Measurements from ENCODE around the gene MOAP1.
A peak's percentile ranks its signal among the peaks of the same experiment; 100 is the strongest.
"Not testable (repeated sequence)": the region's sequence is repeated elsewhere in the genome, so short reads cannot be mapped to it uniquely, and the experiment has no call there.

Gene MOAP1, protein sequence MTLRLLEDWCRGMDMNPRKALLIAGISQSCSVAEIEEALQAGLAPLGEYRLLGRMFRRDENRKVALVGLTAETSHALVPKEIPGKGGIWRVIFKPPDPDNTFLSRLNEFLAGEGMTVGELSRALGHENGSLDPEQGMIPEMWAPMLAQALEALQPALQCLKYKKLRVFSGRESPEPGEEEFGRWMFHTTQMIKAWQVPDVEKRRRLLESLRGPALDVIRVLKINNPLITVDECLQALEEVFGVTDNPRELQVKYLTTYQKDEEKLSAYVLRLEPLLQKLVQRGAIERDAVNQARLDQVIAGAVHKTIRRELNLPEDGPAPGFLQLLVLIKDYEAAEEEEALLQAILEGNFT

DNA sequence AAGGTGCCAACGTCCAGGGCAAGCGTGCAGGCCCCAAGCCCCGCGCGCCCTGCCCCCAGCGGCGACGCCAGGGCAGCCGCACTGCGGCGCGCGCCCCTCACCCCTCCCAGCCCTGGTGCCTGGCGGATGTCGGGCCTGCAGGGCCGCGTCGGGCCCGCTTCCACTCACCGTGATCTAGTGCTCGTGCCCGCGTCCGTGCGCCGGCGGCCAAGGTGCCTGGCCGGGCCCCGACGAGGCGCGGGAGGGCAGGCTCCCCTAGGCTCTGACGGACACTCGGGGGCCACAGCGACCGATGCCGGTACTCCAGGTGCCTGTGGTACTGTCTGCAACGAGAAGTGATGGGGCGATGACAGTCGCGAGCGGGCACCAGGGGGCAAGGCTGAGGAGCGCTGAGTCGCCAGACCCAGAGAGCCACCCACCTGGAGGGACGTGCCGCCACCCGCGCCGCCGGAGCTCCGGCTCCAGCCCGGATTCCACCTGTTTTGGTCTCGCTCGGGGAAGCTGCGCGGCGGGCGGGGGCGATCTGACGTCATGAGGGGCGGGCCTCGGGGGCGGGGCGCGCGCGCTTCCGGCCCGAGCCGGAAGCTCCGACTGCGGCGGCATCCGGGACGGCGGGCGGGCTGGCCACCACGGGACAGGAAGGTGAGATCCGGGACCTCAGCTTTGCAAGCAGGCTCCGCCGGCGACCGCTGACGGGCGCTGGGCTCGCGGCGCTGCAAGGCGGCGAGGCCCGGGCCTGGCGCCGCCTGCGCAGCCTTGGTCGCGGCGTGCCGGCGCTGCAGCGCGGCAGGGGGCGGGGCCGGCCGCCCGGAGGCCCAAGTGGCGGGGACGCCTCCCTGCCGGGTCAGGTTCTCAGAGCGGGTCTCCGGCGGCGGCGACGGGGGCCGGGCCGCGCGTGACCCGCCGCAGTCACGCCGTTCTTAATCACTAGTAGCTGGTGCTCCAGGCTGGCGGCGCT lies at the start of gene MOAP1, which contains the start of gene LYSET:
Gene MOAP1, minus strand, starts transcription at position 507 of the 958 bp plus-strand sequence. CDS start 655 bp downstream, outside the sequence.
Gene LYSET, plus strand, starts transcription at position 927 of the 958 bp plus-strand sequence. CDS start 89 bp downstream, outside the sequence.
- DNase-seq = peak; percentile 95

DNA sequence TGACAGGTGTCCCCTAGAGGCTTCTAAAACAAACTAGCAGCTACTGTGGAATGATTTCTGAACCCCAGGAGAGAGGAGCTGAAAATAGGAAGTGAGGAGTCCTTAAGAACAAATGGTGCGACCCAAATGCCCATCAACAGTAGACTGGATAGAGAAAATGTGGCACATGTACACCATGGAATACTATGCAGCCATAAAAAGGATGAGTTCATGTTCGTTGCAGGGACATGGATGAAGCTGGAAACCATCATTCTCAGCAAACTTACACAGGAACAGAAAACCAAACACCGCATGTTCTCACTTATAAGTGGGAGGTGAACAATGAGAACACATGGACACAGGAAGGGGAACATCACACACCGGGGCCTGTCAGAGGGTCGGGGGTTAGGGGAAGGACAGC lies 48.4 kb upstream of the MOAP1 start:
- not testable (repeated sequence) for DNase-seq

GRCh38 chr14:93232159-93232558 lies 47.5 kb upstream of the MOAP1 start:
- DNase-seq = no peak

DNA sequence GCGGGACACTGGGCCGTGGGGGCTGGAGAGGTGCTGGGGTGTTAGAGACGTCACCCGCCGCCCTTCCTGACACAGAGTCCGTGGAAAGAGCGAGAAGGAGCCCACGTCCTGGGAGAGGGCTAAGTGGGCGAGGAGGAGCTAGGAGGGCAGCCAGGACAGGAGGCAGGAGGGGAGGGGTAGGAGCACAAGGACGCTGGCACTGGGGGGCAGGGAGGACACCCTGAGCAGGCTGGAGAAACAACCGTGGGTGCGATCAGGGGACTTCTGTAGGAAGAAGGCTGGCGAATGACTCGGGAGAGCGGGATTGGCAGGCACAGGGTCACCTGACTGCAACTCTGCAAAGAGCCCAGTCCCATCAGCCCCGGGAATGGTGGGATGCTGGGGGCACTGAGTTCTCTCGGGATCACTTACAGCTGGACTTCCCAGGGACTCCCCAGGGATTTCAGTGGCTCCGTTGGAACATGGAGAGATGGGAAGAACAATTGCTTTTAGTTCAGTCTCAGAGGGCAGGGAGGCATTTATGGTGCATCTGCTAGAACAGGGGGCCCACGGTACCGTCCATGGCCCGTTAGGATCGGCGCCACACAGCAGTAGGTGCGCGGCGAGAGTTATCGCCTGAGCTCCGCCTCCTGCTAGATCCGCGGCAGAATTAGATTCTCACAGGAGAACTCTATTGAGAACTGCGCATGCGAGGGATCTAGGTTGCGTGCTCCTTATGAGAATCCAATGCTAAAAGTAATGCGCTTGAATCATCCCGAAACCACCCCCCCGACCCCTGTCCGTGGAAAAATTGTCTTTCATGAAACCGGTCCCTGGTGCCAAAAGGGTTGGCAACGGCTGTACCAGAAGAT lies 46.7 kb upstream of the MOAP1 start:
- peak; percentile 50 for DNase-seq

- no peak for DNase-seq
These were observed 45.8 kb upstream of the MOAP1 start for GRCh38 chr14:93230539-93230938.

- no peak for DNase-seq
These were observed 43.9 kb upstream of the MOAP1 start for GRCh38 chr14:93228550-93228949.

GRCh38 chr14:93223565-93223964 lies 38.9 kb upstream of the MOAP1 start:
- DNase-seq = no peak

- no peak for DNase-seq
These were observed 35.8 kb upstream of the MOAP1 start for GRCh38 chr14:93220509-93220908.

GRCh38 chr14:93219103-93219726 lies 34.5 kb upstream of the MOAP1 start:
- peak; percentile 73 for DNase-seq

DNA sequence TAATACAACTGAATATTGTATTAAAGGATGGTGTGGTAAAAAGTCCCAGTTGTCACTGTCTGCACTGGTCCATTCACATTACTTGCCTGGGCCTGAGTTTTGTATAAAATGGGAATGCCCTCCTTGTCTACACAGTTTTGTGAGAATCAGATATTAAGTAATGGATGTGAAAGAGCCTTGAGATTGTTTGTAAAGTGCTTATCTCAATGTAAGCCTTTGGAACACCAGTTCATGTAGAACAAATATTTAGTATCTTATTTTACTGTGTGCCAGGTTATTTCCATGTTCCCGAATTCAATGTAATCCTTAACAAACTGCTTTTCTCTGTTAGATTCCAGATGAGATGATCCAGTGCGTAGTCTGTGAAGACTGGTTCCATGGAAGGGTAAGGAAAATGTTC lies 29.9 kb upstream of the MOAP1 start:
- DNase-seq = no peak

GRCh38 chr14:93212432-93212831 lies 27.7 kb upstream of the MOAP1 start:
- no peak for DNase-seq

GRCh38 chr14:93207468-93208308 lies 23.0 kb upstream of the MOAP1 start:
- peak; percentile 81 for DNase-seq

GRCh38 chr14:93206793-93207467 lies 22.2 kb upstream of the MOAP1 start, which contains the start of the genes GON7 and UBR7:
GON7 (minus strand) TSS chr14:93207065; CDS start chr14:93207037, 28 bp downstream.
UBR7 (plus strand) TSS chr14:93207256; CDS start chr14:93207292, 36 bp downstream.
- peak; percentile 99 for DNase-seq

- DNase-seq = no peak
These were observed 16.5 kb upstream of the MOAP1 start for GRCh38 chr14:93201155-93201704.

DNA sequence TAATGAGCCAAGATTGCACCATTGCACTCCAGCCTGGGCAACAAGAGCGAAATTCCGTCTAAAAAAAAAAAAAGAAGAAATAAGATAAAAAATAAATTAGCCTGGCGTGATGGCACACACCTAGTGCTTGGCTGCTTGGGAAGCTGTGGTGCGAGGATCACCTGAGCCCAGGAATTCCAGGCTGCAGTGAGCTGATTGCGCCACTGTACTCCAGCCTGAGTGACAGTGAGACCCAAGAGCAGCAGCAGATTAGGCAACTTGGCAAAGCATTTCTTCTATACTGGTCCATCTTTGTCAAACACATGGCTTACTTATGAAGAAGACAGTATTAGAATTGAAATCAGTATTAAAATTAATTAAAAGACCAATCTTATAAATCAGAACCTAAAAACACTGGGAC lies 15.9 kb upstream of the MOAP1 start:
- no peak for DNase-seq

DNA sequence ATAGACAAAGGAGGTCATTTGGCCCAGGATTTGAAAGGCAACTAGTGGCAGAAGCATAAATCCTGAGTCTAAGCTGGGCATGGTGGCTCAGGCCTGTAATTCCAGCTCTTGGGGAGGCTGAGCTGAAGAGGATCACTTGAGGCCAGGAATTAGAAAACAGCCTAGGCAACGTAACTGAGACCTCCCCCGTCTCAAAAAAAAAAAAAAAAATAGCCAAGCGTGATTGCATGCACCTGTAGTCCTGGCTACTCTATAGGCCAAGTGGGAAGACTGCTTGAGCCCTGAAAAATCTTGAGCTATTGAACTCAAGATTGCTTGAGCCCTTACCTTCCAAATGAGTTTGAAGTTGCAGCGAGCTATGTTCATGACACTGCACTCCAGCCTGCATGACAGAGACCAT lies 14.3 kb upstream of the MOAP1 start:
- no peak for DNase-seq

DNA sequence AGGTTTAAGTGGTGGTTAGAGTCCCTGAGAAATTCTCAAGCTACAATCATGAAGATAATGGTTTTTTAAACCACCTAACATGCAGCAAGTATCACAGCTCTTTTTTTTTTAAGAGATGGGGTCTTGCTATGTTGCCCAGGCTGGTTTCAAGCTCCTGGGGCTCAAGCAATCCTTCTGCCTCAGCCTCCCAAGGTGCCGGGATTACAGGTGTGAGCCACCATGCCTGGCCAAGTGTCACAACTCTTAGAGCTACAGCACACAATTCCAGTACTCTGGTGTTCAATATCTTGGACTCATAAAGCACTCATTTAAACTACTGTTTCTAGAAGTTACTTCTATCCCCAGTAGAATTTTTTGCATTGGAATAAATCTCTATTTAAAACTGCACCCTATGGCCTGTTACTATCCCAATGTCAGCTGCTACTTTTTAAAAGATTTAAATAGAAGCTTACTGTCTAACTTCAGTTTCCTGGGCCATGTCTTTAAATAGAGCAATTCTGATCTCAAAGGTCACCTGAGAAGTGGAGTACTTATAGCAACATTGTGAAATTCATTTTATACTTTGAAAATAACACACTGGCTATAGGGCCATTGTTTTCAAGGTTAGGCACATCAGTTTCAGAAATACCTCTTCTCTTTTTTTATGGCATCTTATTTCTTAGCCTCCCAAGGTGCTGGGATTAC lies 10.8 kb upstream of the MOAP1 start:
- DNase-seq = no peak

DNA sequence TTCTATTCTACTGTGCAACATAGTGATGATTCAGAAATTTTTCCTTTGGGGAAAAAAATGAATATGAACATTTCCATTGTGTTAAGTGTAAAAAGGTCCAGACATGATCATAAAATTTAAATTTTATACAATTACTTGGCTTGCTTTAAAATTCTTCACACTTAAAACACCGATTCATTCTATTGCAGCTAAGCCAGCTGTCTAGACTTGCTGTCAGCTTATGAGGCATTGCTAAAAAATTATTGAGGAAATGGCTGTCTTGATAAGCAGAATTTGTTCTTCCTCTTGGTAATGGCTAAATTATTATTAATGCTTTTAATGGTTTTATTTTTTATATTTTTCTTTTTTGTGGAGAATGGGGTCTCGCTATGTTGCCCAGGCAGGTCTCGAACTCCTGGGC lies 2.3 kb upstream of the MOAP1 start:
- DNase-seq = no peak

GRCh38 chr14:93186466-93186865 lies 1.8 kb upstream of the MOAP1 start:
- DNase-seq = no peak

GRCh38 chr14:93185349-93185720 lies 638 bp upstream of the MOAP1 start:
- peak; percentile 68 for DNase-seq

Data from eye (tissue), 1 donor.